Stimulated activated naive CD4-positive, alpha-beta T cell (primary cell): ENCODE measurements around the gene CMTM2.
A peak's percentile ranks its signal among the peaks of the same experiment; 100 is the strongest.
"Not testable (repeated sequence)": the region's sequence is repeated elsewhere in the genome, so short reads cannot be mapped to it uniquely, and the experiment has no call there.

ENCODE experiments used
- DNase-seq, 6 experiments: peaks; one replicate each; lab custom pipeline; 2025; lab: John Stamatoyannopoulos, UW

The CMTM2 gene

GRCh38 chr16:66581246-66581952, 2.1 kb downstream of the CMTM2 start:
- no peak for DNase-seq

- DNase-seq, result no peak
These were observed 6.4 kb downstream of the CMTM2 start for GRCh38 chr16:66585481-66586239.

- DNase-seq, result no peak
These were observed 8.8 kb downstream of the CMTM2 start for GRCh38 chr16:66587881-66588600.

GRCh38 chr16:66588981-66589713, 9.9 kb downstream of the CMTM2 start:
- DNase-seq, result peak; percentile 17 to 67 (median 46)

GRCh38 chr16:66590322-66590721, 11.1 kb downstream of the CMTM2 start:
- DNase-seq, result peak in 3 of 6 experiments; percentile 26 to 46 (median 44)

GRCh38 chr16:66591018-66591417, 11.8 kb downstream of the CMTM2 start:
- DNase-seq, result no peak

GRCh38 chr16:66592241-66592640, 13.0 kb downstream of the CMTM2 start:
- no peak for DNase-seq

- DNase-seq, result no peak
These were observed 13.6 kb downstream of the CMTM2 start for GRCh38 chr16:66592814-66593213.

- DNase-seq, result no peak
These were observed 15.5 kb downstream of the CMTM2 start for GRCh38 chr16:66594739-66595138.

- not testable (repeated sequence) for DNase-seq
These were observed 17.3 kb downstream of the CMTM2 start for GRCh38 chr16:66596559-66596958.

GRCh38 chr16:66596986-66597848, 18.0 kb downstream of the CMTM2 start:
- no peak for DNase-seq

GRCh38 chr16:66598111-66598510, 18.8 kb downstream of the CMTM2 start:
- no peak for DNase-seq

GRCh38 chr16:66599726-66600125, 20.5 kb downstream of the CMTM2 start:
- peak in 3 of 6 experiments; percentile 8 to 35 (median 17) for DNase-seq

- no peak for DNase-seq
These were observed 21.2 kb downstream of the CMTM2 start for GRCh38 chr16:66600477-66600876.

- DNase-seq, result no peak
These were observed 22.2 kb downstream of the CMTM2 start for GRCh38 chr16:66601471-66601870.

GRCh38 chr16:66603537-66604375, 24.5 kb downstream of the CMTM2 start:
- DNase-seq, result peak; percentile 67 to 86 (median 76)

GRCh38 chr16:66604376-66605176, 25.3 kb downstream of the CMTM2 start, which contains the start of gene CMTM3:
Gene CMTM3, plus strand, starts transcription at chr16:66604704. Its CDS starts 102 bp downstream, at chr16:66604806.
- peak; percentile 49 to 84 (median 70) for DNase-seq

- peak in 3 of 6 experiments; percentile 26 to 58 (median 30) for DNase-seq
These were observed 26.1 kb downstream of the CMTM2 start for GRCh38 chr16:66605177-66605978.
